NT2/D1 (cell line): ENCODE data around the gene CHCHD10.

Experiments
- SUZ12 ChIP-seq: IDR thresholded peaks from 2 replicates; pipeline ENCODE4 v1.6.1; 2011; ENCODE audit not compliant: insufficient read length, insufficient read depth; ENCODE audit errors: extremely low read depth
- ZNF274 ChIP-seq: IDR thresholded peaks from 2 replicates; pipeline ENCODE4 v1.6.1; 2011; ENCODE audit warnings: mild to moderate bottlenecking, low read depth, low read length

DNA sequence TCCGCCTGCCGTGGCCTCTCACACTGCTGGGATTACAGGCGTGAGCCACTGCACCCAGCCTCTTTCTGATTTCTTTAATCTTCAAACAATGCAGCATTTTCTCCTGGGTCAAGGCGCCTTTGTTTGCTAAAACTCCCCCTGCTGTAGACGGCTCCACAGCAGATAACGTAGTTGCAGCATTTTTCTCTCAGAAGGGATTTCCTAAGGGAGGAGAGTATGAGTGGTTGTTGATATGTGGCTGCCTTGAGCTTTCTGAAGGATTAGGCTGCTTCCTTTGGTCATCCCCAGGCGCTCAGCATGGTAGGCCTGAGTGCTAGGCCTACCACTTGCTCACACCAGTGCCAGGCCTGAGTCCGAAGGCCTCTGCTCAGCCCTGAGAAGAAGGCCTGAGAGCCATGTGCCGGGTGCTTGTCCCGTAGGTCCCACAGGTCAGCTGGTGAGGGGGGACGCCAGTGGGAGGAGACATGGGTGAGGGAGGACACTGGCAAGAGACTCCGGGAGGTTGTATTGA is 37.1 kb upstream of the CHCHD10 start:
- no peak for TF ChIP-seq SUZ12
- TF ChIP-seq ZNF274: no peak
